ENCODE results near the gene TRIM56. TPM values are rescaled to one million over a fixed set of nuclear protein-coding genes. Genes with fewer than 3 reads are reported as not detected.

Gene TRIM56
- total and polyA plus RNA-seq, 2 of the 13 experiments (the other 11 are each of a cell fraction or from before 2014, with no cell fraction given): 3.2 to 7.1 TPM

GRCh38 chr7:101121991-101122932 is 37.0 kb downstream of the TRIM56 start (continued):
- TF ChIP-seq, protein P1, sequence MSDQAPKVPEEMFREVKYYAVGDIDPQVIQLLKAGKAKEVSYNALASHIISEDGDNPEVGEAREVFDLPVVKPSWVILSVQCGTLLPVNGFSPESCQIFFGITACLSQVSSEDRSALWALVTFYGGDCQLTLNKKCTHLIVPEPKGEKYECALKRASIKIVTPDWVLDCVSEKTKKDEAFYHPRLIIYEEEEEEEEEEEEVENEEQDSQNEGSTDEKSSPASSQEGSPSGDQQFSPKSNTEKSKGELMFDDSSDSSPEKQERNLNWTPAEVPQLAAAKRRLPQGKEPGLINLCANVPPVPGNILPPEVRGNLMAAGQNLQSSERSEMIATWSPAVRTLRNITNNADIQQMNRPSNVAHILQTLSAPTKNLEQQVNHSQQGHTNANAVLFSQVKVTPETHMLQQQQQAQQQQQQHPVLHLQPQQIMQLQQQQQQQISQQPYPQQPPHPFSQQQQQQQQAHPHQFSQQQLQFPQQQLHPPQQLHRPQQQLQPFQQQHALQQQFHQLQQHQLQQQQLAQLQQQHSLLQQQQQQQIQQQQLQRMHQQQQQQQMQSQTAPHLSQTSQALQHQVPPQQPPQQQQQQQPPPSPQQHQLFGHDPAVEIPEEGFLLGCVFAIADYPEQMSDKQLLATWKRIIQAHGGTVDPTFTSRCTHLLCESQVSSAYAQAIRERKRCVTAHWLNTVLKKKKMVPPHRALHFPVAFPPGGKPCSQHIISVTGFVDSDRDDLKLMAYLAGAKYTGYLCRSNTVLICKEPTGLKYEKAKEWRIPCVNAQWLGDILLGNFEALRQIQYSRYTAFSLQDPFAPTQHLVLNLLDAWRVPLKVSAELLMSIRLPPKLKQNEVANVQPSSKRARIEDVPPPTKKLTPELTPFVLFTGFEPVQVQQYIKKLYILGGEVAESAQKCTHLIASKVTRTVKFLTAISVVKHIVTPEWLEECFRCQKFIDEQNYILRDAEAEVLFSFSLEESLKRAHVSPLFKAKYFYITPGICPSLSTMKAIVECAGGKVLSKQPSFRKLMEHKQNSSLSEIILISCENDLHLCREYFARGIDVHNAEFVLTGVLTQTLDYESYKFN (CRISPR knock-in tag; conservative IDR thresholded peaks at IDR 0.05): peak; percentile 79
- no peak for TF ChIP-seq ZNF24 (IDR thresholded peaks at IDR 0.05)
- no peak for TF ChIP-seq SMARCC2 (IDR thresholded peaks at IDR 0.05)
- no peak; the same call in 1 of the 2 replicates for TF ChIP-seq ZBTB7A (CRISPR knock-in tag; IDR thresholded peaks at IDR 0.05)
- peak; percentile 42 for TF ChIP-seq GABPA (IDR thresholded peaks at IDR 0.05; ENCODE audit: low read depth, low read length)
- TF ChIP-seq GABPA (CRISPR knock-in tag; IDR thresholded peaks at IDR 0.05; ENCODE audit: low read depth): no peak
- TF ChIP-seq, protein P2, sequence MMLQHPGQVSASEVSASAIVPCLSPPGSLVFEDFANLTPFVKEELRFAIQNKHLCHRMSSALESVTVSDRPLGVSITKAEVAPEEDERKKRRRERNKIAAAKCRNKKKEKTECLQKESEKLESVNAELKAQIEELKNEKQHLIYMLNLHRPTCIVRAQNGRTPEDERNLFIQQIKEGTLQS (CRISPR knock-in tag; IDR thresholded peaks at IDR 0.05): peak; percentile 73
- TF ChIP-seq RAD21 (CRISPR knock-in tag; IDR thresholded peaks at IDR 0.05): peak; percentile 12; the same call in 1 of the 2 replicates
- TF ChIP-seq MZF1 (CRISPR knock-in tag; IDR thresholded peaks at IDR 0.05; ENCODE audit: borderline replicate concordance): no peak
- TF ChIP-seq HOXA3 (CRISPR knock-in tag; IDR thresholded peaks at IDR 0.05): peak; percentile 55
- 0 out of 2 replicates have a peak, but pooled peaks have one; percentile 25 for TF ChIP-seq MIER2 (CRISPR knock-in tag; IDR thresholded peaks at IDR 0.05)
- TF ChIP-seq HDAC1 (CRISPR knock-in tag; IDR thresholded peaks at IDR 0.05): peak; percentile 52
- no peak for TF ChIP-seq SMYD3 (CRISPR knock-in tag; IDR thresholded peaks at IDR 0.05)
- peak; percentile 38 for TF ChIP-seq ASH2L (IDR thresholded peaks at IDR 0.05; ENCODE audit: insufficient read length, low read depth, low read length)
- no peak for TF ChIP-seq HNRNPL (IDR thresholded peaks at IDR 0.05; ENCODE audit: low read depth, low read length)
- TF ChIP-seq KDM2A (CRISPR knock-in tag; IDR thresholded peaks at IDR 0.05; ENCODE audit: borderline replicate concordance, low read depth): peak; percentile 30
- TF ChIP-seq ZSCAN20 (CRISPR knock-in tag; IDR thresholded peaks at IDR 0.05; ENCODE audit: borderline replicate concordance): no peak
- TF ChIP-seq RCOR2 (CRISPR knock-in tag; IDR thresholded peaks at IDR 0.05): no peak
- peak; percentile 65 for TF ChIP-seq MED8 (CRISPR knock-in tag; IDR thresholded peaks at IDR 0.05; ENCODE audit: insufficient replicate concordance)
- TF ChIP-seq PTBP1 (IDR thresholded peaks at IDR 0.05; ENCODE audit: low read depth, low read length, poor library complexity, severe bottlenecking): no peak
- TF ChIP-seq IRF9 (CRISPR knock-in tag; IDR thresholded peaks at IDR 0.05; ENCODE audit: borderline replicate concordance): peak; percentile 64; the same call in 1 of the 2 replicates
- TF ChIP-seq, protein P3, sequence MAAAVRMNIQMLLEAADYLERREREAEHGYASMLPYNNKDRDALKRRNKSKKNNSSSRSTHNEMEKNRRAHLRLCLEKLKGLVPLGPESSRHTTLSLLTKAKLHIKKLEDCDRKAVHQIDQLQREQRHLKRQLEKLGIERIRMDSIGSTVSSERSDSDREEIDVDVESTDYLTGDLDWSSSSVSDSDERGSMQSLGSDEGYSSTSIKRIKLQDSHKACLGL (CRISPR knock-in tag; IDR thresholded peaks at IDR 0.05): no peak
- no peak for TF ChIP-seq FOXP1 (IDR thresholded peaks at IDR 0.05)
- peak; percentile 65 for TF ChIP-seq FOXP1 (CRISPR knock-in tag; IDR thresholded peaks at IDR 0.05)
- no peak for TF ChIP-seq MIXL1 (CRISPR knock-in tag; IDR thresholded peaks at IDR 0.05)
- TF ChIP-seq NFATC3 (CRISPR knock-in tag; IDR thresholded peaks at IDR 0.05): 0 out of 2 replicates have a peak, but pooled peaks have one; percentile 29
- 0 out of 2 replicates have a peak, but pooled peaks have one; percentile 21 for TF ChIP-seq BORCS8-MEF2B (CRISPR knock-in tag; IDR thresholded peaks at IDR 0.05)
